GM21786 (cell line): Measurements from ENCODE around the gene ERC2.

ENCODE experiments used
- ATAC-seq: cut with Tn5 transposase; IDR thresholded peaks from one replicate; pipeline ENCODE4 v1.9.1; 2021; ENCODE audit not compliant: unreplicated experiment

Gene ERC2

DNA sequence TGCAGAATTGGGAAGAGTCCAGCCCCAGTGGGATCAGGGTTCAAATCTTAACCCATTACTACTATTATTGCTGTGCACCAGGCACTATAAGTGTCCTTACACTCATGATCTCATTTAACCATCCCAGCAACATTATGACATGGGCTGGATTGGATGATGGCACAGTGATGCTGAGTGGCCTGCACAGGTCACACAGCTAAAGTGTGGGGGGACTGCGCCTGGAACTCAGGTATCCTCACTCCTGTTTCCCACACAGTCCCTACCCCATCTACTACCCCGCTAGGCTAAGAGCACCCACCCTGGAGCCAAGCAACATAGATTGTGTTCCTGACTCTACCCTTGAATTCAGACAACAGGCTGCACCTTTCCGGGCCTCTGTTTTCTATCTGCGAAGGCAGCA, 997.2 kb downstream of the ERC2 start:
- no peak for ATAC-seq

DNA sequence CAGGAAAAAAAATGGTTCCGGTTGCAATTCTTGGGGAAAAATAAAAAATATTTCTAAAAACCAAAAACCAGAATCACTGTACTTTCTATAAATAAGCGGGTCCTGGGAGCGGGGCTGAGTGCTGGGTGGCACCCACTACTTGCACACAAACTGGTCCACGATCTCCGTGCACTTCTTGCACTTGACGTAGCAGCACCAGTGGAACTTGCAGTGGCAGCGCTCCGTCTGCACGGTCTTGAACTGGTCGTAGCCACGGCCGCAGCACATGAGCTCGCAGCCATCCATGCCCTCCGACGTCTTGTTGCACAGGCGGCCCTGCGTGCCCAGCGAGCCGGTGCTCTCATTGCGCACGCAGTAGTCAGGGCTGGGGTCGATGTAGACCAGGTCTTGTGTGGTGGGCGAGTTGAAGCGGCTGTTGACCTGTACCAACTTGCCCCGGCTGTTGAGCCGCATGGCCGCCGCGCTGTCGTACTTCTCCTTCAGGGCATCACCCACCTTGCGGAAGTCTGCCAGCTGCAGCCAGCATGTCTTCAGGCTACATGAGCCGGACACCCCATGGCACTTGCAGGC, 998.2 kb downstream of the ERC2 start:
- ATAC-seq: no peak

DNA sequence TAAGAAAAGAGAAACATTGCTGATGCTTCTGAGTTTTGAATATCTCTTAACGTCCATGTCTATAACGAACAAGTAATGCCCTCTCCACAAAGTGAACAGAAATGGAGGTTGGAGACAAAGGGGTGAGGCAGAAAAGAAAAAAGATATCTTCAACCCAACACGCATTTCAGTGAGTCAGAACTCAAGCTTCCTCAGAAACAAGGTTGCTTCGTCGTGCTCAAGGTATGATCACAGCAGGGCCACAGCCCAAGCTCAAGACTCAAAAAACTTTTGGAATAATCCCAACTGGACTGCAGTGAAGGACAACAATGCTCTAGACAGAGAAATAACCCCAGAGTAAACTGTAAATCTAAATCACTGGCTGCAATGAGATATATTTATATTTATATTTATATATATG, 1000.0 kb downstream of the ERC2 start:
- no peak for ATAC-seq

DNA sequence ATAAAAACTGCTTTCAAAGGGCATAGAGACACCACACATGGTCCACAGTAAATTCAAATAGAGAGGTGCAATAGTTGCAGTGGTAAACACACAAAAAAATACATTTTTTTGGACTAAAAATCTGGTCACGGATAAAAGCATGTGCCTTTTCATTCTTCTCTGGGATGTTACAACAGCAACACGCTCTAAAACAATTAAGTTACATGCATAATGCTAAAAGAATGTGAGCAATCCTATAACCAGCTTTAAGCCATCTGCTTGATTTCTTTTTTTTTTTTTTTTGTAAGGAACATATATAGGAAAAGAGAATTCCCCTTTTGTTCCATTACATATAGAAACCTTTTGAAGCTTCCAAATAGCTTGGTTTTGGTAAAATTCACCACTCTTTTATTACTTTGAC, 1001.2 kb downstream of the ERC2 start:
- no peak for ATAC-seq

DNA sequence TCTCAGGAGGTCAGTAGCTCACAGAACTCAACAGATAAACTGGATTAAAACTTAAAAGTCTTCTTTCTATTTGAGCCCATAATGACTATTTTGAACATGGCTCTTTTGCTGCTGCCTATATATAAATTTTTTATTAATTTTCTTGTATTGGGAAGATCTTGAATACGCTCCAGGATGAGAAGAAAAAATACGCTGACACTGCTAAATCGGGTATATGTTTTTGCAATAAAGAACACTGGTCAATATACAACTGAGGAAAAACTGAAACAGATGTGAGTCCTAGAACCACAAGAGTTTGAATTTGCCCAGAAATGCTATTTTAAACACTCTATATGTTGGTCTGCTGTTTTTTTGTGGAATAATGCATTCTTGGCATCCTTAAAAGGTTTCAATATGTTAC, 1001.7 kb downstream of the ERC2 start:
- no peak for ATAC-seq

DNA sequence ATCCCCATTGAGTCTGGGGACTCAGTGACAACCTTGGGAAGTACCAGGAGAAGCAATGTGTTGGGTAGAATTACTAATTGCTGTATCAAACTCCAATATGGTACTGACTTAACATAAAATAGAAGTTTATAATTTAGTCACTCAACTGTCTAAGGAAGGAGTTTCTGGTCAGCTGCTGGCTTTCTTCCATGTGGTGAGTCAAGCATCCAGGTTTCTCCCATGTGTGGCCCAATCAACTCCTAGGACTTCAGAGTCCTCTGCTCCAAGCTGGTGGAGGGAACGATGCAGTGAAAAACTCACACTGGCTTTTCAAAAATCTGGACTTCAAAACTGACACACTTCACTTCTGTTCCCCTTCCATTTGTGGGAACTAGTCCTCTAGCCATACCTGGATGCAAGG, 1006.4 kb downstream of the ERC2 start:
- no peak for ATAC-seq

DNA sequence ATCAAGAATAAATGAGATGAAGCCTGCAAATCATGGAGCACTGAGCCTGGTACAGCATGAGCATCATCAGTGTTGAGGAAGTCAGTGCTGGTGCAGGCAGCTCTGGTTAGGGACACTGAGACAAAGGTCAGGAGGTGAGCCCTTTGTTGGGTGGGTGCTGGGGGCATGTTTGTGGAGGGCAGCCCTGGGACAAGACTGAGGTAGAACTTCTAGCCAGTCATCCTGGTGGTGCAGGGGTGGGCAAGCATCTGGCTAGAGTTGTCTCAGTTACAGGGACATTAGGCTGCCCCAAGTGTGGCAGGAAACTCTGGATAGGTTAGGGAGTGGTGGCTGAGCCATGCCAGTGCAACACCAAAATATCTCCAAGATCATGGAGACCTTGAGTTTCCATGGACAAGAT, 1008.4 kb downstream of the ERC2 start:
- ATAC-seq: no peak
